Spleen (tissue), 7 donors: Measurements from ENCODE around the gene SIPA1.

Experiments used
- CTCF ChIP-seq, 11 experiments: fragments of 200-600 bp in 7 of 11; fragments of 450-650 bp in 4 of 11; sonication (generic) in 4 of 11; IDR thresholded peaks in 8 of 11; conservative IDR thresholded peaks in 3 of 11; 1 replicate in 7 of 11; 2 replicates in 4 of 11; pipeline versions ENCODE4 v1.4.0 to v1.8.0; 2016 to 2021; ENCODE audit warnings: antibody characterized with exemption in 11 of 11, inconsistent platforms in 4 of 11, mild to moderate bottlenecking in 1 of 11
- POLR2A ChIP-seq, 3 donors: fragments of 450-650 bp; IDR thresholded peaks; one replicate each; pipeline ENCODE4 v1.5.1; 2017; ENCODE audit warnings: antibody characterized with exemption in 3 of 3, mild to moderate bottlenecking in 1 of 3
- POLR2AphosphoS5 ChIP-seq, 3 donors: sonication (generic); formaldehyde crosslinking; IDR thresholded peaks; one replicate each; pipeline ENCODE4 v1.5.1; 2017; ENCODE audit warnings: antibody characterized with exemption in 3 of 3
- donor health status: DM: no; HTN: no; CAD: no; lungs with moderate emphysema.
- donor health status: DM: no; HTN: no; CAD: no.
- donor health status: DM: no; HTN: no; CAD: no.

- TF ChIP-seq POLR2A (IDR thresholded peaks at IDR 0.05) (no peak), POLR2AphosphoS5 (IDR thresholded peaks at IDR 0.05) (no peak), CTCF (IDR thresholded peaks at IDR 0.05 in 8 of 11, conservative IDR thresholded peaks at IDR 0.05 in 3 of 11) (no peak)
These were observed 7.8 kb downstream of the SIPA1 start for GRCh38 chr11:65645710-65646109.
